HG02642 (cell line): ENCODE data around the gene BRWD1.
"Not testable (repeated sequence)": the region's sequence is repeated elsewhere in the genome, so short reads cannot be mapped to it uniquely, and the experiment has no call there.

ENCODE experiments used
- ATAC-seq: cut with Tn5 transposase; IDR thresholded peaks from one replicate; pipeline ENCODE4 v1.9.1; 2021; ENCODE audit warnings: mild to moderate bottlenecking; ENCODE audit not compliant: unreplicated experiment, poor library complexity

BRWD1 gene

DNA sequence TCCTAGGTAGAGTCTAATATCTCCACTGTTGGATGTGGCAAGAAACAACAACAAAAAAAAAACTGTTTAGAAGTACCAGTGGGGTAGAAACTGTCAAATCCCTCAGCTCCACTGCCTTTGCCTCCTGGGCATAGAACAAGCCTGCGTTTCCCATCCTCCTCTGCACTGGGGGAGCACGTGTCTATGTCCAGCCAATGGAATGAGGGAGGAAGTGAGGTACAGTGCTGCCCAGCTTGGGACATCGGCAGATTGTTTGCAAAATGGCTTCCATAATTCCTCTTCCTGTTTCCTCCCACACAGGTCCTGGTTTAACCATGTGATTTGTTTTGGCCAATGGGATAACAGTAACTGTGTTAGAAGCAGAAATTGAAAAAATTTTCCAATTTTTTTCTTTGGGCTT is 169.2 kb downstream of the BRWD1 start:
- no peak for ATAC-seq

DNA sequence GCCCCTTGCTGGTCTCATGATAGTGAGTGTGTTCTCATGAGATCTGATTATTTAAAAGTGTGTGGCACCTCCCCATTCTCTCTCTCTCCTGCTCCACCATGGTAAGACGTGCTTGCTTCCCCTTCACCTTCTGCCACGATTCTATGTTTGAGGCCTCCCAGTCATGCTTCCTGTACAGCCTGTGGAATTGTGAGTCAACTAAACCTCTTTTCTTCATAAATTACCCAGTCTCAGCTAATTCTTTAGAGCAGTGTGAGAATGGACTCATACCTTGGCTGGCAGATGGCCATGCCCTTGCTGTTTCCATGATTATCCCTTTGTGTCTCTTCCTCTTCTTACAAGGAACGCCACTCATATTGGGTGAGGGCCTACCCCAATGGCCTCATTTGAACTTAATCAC is 170.5 kb downstream of the BRWD1 start:
- ATAC-seq, result no peak

DNA sequence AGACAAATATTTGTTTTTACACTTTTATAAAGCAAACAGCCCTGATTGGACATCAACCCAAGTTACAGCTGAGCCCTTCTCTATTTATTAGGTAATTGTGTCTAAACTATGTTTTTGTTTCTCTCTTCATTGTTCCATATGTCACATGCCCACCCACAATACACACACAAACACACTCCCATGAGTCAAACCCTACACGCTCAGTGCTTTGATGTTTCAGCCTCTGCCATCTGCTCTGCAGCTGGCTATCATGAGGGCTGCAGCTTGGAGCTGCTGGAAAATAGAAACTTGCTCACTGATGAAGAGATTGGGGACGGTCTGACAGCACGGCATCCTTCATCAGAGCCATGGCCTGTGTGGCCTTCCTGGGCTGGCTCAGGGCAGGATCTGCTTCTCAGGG is 171.9 kb downstream of the BRWD1 start:
- ATAC-seq, result no peak

DNA sequence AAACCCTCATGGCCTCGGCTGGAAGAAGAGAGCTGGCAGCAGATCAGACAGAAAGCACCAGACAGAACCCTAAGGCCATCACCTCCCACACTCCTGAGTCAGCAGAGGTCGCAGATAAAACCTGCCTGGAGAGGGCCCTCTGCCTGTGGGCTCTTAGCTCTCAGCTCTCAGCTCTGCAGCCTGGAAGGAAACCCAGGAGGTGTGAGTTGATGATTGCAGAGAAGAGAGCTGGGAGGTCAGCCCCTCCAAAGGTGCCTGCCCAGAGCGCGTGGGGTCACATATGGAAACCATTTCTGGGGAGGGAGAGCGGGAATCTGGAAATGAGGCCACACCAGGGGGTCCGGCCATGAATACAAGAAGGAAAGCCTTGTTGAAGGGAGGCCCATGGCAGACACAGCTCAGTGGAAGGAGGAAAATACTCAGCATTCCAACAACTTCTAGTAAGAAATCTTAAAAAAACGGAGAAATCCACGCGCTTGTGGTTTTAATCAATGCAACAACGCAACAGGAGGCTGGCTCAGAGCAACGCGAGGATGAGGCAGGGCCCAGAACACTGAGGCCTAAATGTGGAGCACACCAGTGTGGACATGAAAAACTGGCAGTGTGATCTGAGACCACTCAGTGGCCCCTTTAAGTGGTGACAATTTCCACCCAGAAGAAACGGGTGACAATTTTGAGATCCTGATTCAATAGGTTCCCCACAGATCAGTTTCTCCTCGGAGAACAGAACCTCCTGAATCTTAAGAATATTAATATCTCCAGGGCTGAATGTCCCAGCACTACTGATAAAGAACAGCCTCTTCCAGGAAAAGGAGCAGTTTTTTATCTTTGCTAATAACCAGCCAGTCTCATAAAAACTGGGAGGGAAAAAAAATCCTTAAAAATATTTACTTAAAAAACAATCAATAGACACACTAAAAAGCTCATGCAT is 175.9 kb downstream of the BRWD1 start:
- no peak for ATAC-seq

DNA sequence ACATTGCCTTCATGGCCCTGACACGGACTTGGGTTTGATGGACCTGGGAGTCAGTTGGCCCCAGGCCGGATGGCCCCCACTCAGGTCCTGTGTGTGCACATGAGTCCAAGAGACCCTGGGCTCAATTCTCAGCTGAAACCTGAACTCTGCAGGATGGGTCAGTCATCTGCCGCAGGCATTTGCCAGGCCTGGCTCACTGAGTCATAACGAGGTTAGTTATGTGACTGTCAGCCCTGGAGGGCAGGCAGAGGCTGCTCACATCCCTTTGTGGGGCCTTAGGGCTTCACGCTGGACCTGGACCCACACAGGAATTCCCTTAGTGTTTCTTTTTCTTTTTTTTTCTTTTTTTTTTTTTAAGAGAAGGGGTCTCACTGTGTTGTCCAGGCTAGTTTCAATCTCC is 176.7 kb downstream of the BRWD1 start:
- no peak for ATAC-seq

DNA sequence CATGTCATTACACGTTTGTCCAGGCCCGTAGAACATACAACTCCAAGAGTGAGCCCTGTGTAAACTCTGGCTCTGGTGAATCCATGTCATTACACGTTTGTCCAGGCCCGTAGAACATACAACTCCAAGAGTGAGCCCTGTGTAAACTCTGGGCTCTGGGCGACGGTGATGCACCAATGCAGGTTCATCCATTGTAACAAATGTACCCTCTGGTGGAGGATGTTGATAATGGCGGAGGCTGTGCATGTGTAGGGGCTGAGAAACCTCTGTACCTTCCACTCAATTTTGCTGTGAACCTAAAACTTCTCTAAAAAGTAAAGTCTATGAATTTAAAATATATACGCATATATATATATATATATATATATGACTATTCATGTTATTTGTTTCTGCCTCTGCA is 177.3 kb downstream of the BRWD1 start:
- ATAC-seq, result not testable (repeated sequence)

DNA sequence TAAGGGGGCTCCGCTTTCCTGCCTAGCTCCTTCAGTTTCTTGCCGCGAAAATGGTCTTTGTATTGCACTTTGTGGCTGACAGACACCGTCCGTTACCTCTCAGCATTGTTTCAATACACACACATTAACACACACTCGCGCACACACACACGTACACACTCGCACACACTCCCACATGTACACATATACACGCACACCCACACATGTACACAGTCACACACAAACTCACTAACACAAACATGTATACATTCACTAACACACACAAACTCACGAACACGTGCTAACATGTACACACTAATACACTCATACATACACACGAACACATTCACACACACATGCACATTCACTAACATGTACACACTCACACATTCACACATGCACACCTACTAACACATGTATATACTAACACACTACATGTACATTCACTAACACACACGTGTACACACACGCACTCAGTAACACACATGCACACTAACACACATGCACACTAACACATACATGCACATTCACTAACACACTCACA is 179.1 kb downstream of the BRWD1 start:
- no peak for ATAC-seq
